MCF 10A (cell line): ENCODE measurements around the gene FBLN2. TPM values are rescaled to one million over a fixed set of nuclear protein-coding genes. Genes with fewer than 3 reads are reported as not detected.

Experiments
- BruUV-seq: library from RNA; stranded (reverse); fragments of 400-500 nt; replicated peaks from 2 replicates; lab custom pipeline; 2021; lab: Mats Ljungman, UMichigan
- CTCF ChIA-PET: fragments of 300-600 bp; sonication (Branson Sonifier 250); formaldehyde crosslinking; extraction: SDS; loops from one replicate; lab custom pipeline; 2021; ENCODE audit warnings: antibody characterized with exemption, inconsistent platforms; lab: Yijun Ruan, JAX
- POLR2A ChIA-PET: fragments of 300-600, 350-650 bp; sonication (Branson Sonifier 250); formaldehyde crosslinking; extraction: SDS; loops from one replicate; lab custom pipeline; 2020; ENCODE audit warnings: antibody characterized with exemption, inconsistent platforms; lab: Yijun Ruan, JAX
- DNase-seq: peaks from one replicate; pipeline ENCODE4 v3.0.0-alpha.2; 2018; ENCODE audit not compliant: unreplicated experiment
- H3K27ac Mint-ChIP-seq: one replicate; pipeline ENCODE4 v1.8.0; 2022; ENCODE audit warnings: mild to moderate bottlenecking, low read depth, mixed read lengths; ENCODE audit not compliant: unreplicated experiment
- H3K27me3 Mint-ChIP-seq: one replicate; pipeline ENCODE4 v1.8.0; 2022; ENCODE audit warnings: mixed read lengths; ENCODE audit not compliant: insufficient read depth, unreplicated experiment
- H3K36me3 Mint-ChIP-seq: one replicate; pipeline ENCODE4 v1.8.0; 2022; ENCODE audit warnings: mild to moderate bottlenecking, moderate library complexity, mixed read lengths; ENCODE audit not compliant: insufficient read depth, unreplicated experiment
- H3K4me1 Mint-ChIP-seq: one replicate; pipeline ENCODE4 v1.8.0; 2022; ENCODE audit warnings: mixed read lengths; ENCODE audit not compliant: insufficient read depth, unreplicated experiment
- H3K4me3 Mint-ChIP-seq: one replicate; pipeline ENCODE4 v1.8.0; 2022; ENCODE audit warnings: mild to moderate bottlenecking, moderate library complexity, mixed read lengths; ENCODE audit not compliant: unreplicated experiment
- H3K9me3 Mint-ChIP-seq: one replicate; pipeline ENCODE4 v1.8.0; 2022; ENCODE audit warnings: mixed read lengths; ENCODE audit not compliant: unreplicated experiment
- intact Hi-C: fragments of 100-400 bp; cut with micrococcal nuclease; formaldehyde crosslinking; loops from 2 replicates; pipeline ENCODE4 v1.14.1; 2022
- total RNA-seq: library from RNA; stranded (reverse); gene quantifications from 2 replicates; pipeline ENCODE4 v1.2.3, GENCODE V29; 2022
- TF ChIP-seq, protein P1 (sequence below): fragments of 200-600 bp; IDR thresholded peaks from one replicate; pipeline ENCODE4 v1.8.0; 2022; ENCODE audit warnings: antibody characterized with exemption, mild to moderate bottlenecking; ENCODE audit not compliant: unreplicated experiment

FBLN2 gene
- total RNA-seq, 1 experiment from 2014 or later: not detected

DNA sequence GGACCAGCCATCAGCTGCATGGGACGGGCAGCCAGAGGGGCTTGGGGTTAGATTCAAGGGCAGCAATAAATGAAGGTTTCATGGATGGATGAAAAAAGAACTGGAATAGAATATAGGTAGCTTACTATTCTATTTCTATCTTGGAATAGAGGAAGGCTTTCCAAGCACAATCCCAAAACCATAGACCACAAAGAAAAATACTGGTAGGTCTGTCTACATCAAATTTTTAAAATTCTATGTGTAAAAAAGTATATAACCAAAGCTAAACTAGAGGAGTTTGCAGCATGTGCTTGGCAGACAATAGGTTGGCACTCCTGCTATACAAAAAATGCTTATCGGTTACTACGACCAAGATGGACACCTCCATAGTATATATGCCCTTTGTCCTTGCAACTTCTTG lies 7.2 kb upstream of the FBLN2 start:
- H3K36me3 Mint-ChIP-seq: no peaks in the 10 kb centered on the region
- no TSS peak for BruUV-seq
- no peaks in the 10 kb centered on the region for H3K27me3 Mint-ChIP-seq
- intact Hi-C loops: loop anchor here (5.0 kb wide), 1 partner anchor 61 kb away; no protein-coding TSS in a partner anchor
- no peak overlapping the region for H3K4me3 Mint-ChIP-seq
- ChIA-PET POLR2A (interaction anchor here (0.7 kb wide), 1 partner anchor 583 kb away, joined by 3 read pairs; the partner anchor contains the start of gene CHCHD4), CTCF (interaction anchor here (0.6 kb wide), 1 partner anchor 827 kb away, joined by 3 read pairs; no protein-coding TSS in a partner anchor)
- DNase-seq: no peak
- H3K9me3 Mint-ChIP-seq: peaks cover 7% of the 10 kb centered on the region
- peaks cover 51% of the 10 kb centered on the region for H3K4me1 Mint-ChIP-seq
- TF ChIP-seq, protein P1, sequence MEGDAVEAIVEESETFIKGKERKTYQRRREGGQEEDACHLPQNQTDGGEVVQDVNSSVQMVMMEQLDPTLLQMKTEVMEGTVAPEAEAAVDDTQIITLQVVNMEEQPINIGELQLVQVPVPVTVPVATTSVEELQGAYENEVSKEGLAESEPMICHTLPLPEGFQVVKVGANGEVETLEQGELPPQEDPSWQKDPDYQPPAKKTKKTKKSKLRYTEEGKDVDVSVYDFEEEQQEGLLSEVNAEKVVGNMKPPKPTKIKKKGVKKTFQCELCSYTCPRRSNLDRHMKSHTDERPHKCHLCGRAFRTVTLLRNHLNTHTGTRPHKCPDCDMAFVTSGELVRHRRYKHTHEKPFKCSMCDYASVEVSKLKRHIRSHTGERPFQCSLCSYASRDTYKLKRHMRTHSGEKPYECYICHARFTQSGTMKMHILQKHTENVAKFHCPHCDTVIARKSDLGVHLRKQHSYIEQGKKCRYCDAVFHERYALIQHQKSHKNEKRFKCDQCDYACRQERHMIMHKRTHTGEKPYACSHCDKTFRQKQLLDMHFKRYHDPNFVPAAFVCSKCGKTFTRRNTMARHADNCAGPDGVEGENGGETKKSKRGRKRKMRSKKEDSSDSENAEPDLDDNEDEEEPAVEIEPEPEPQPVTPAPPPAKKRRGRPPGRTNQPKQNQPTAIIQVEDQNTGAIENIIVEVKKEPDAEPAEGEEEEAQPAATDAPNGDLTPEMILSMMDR: no peak
- no peak overlapping the region for H3K27ac Mint-ChIP-seq

DNA sequence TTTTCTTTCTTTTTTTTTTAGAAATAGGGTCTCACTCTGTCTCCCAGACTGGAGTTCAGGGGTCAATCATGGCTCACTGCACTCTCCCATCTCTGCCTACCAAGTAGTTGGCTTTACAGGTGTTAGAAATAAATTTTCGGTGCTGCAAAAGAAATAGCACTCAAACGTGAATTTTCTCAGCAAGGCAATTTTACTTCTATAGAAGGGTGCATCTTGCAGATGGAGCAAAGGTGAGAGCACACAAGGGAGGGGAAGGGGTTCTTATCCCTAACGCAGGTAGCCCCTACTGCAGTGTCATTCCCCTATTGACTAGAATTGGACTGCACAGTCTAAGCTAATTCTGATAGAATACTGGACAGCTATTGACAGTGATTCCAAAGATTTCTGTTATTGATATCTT lies 6.8 kb upstream of the FBLN2 start:
- CTCF ChIA-PET: interaction anchor here (0.6 kb wide), 1 partner anchor 827 kb away, joined by 3 read pairs; no protein-coding TSS in a partner anchor
- POLR2A ChIA-PET: no interaction called here
- peaks cover 47% of the 10 kb centered on the region for H3K4me1 Mint-ChIP-seq

DNA sequence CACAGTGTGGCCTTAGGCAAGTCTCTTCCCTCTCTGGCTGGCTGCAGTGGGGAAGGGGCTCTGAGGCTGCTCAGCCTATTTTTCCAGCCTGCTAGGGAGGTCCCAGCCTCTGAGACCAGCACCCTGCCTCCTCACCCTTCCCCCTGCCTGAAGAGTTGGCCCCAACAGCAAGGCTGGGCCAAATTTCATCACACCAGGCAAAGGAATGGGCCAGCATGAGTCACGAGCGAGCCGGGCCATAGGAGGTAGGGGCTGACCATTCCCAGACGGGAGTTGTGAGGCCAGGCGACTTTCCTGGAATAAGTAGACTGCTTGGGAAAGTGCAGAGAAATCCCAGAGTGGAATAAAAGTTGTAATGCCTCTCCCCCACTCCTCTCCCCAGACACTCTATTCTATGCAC lies 5.7 kb upstream of the FBLN2 start:
- no peaks in the 10 kb centered on the region for H3K27me3 Mint-ChIP-seq
- peak overlapping the region; percentile 40 for H3K27ac Mint-ChIP-seq
- no TSS peak for BruUV-seq
- no peaks in the 10 kb centered on the region for H3K36me3 Mint-ChIP-seq
- H3K4me3 Mint-ChIP-seq: no peak overlapping the region
- peaks cover 41% of the 10 kb centered on the region for H3K4me1 Mint-ChIP-seq
- ChIA-PET CTCF (no interaction called here), POLR2A (no interaction called here)
- peak; percentile 95 for DNase-seq
- H3K9me3 Mint-ChIP-seq: peaks cover 7% of the 10 kb centered on the region
- intact Hi-C loops: loop anchor here (5.0 kb wide), 1 partner anchor 59 kb away; no protein-coding TSS in a partner anchor
- TF ChIP-seq, protein P1: no peak

More for the DNA sequence above, 6.8 kb upstream of the FBLN2 start:
- no TSS peak for BruUV-seq
- no peak overlapping the region for H3K4me3 Mint-ChIP-seq
- H3K36me3 Mint-ChIP-seq: no peaks in the 10 kb centered on the region
- H3K27ac Mint-ChIP-seq: no peak overlapping the region
- H3K27me3 Mint-ChIP-seq: no peaks in the 10 kb centered on the region
- H3K9me3 Mint-ChIP-seq: peaks cover 7% of the 10 kb centered on the region
- DNase-seq: no peak
- TF ChIP-seq, protein P1: no peak
- intact Hi-C loops: loop anchor here (5.0 kb wide), 1 partner anchor 60 kb away; no protein-coding TSS in a partner anchor

DNA sequence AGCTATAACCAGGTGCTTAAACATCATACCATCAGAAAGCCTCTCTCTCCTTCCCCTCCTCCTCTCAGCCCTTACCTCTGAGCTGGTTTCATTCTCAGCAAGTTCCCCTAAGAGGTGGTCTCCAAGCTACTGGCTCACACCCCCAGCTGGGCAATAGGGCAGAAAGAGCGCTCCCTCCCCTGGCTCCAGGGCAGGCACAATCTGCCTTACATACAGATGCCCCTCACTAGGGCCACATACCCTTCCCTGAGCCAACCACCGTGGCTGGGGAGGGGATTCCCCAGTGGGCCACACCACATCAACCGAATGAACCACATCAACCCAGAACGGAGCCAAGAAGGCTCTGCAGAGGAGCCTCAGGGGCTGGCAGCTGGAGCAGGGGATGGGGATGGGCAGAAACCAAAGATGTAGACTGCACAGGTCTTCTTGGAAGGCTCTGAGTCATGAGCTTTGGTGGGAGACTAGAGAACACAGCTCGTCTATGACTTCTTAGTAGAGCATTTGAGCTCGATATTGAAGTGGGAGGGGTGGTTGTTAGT lies 4.6 kb upstream of the FBLN2 start:
- ChIA-PET POLR2A (interaction anchor here (1.1 kb wide), 1 partner anchor 37 kb away, joined by 3 read pairs; no protein-coding TSS in a partner anchor), CTCF (interaction anchor here (0.6 to 1.1 kb wide), 3 partner anchors 16 to 103 kb away, joined by 3 to 6 read pairs (median 5); no protein-coding TSS in a partner anchor)
- TF ChIP-seq, protein P1: no peak
- peak overlapping the region; percentile 74 for H3K27ac Mint-ChIP-seq
- H3K4me1 Mint-ChIP-seq: peaks cover 33% of the 10 kb centered on the region
- peak; percentile 92 for DNase-seq
- H3K36me3 Mint-ChIP-seq: no peaks in the 10 kb centered on the region
- H3K27me3 Mint-ChIP-seq: no peaks in the 10 kb centered on the region
- intact Hi-C loops: loop anchor here (5.0 kb wide), 1 partner anchor 58 kb away; no protein-coding TSS in a partner anchor
- H3K4me3 Mint-ChIP-seq: no peak overlapping the region
- H3K9me3 Mint-ChIP-seq: peaks cover 7% of the 10 kb centered on the region
- no TSS peak for BruUV-seq
